H1 (cell line): ENCODE measurements around the gene PRR19. TPM values are rescaled to one million over a fixed set of nuclear protein-coding genes. Genes with fewer than 3 reads are reported as not detected.
"Not testable (repeated sequence)": the region's sequence is repeated elsewhere in the genome, so short reads cannot be mapped to it uniquely, and the experiment has no call there.

Experiments used
- CTCF ChIA-PET: fragments of 300-600 bp; sonication (Branson Sonifier 250); formaldehyde crosslinking; loops from one replicate; lab custom pipeline; 2021; ENCODE audit not compliant: partially characterized antibody; lab: Charles Lee
- POLR2A ChIA-PET: fragments of 300-600 bp; sonication (Branson Sonifier 250); formaldehyde crosslinking; loops from one replicate; lab custom pipeline; 2021; ENCODE audit warnings: inconsistent platforms; ENCODE audit not compliant: partially characterized antibody; lab: Charles Lee
- DNase-seq, 2 experiments: peaks; one replicate each; pipeline versions ENCODE4 v3.0.0 to v3.0.0-alpha.2; 2010 to 2022; ENCODE audit warnings: low spot score in 2 of 2, low read depth in 1 of 2, mixed read lengths in 1 of 2
- FAIRE-seq: peaks from 2 replicates; lab custom pipeline; 2011; peaks lifted over from hg19 to GRCh38; lab: Jason Lieb, UNC
- H2AFZ ChIP-seq: 2 replicates; pipeline ENCODE4 v1.8.1; 2012; ENCODE audit warnings: low read length, inconsistent platforms
- H2AK5ac ChIP-seq: 2 replicates; pipeline ENCODE4 v1.6.1; 2013; ENCODE audit warnings: low read depth, low read length
- H2BK120ac ChIP-seq: replicated peaks from 2 replicates; pipeline ENCODE3; 2013; ENCODE audit warnings: low read depth, low read length, inconsistent platforms
- H2BK12ac ChIP-seq: 2 replicates; pipeline ENCODE4 v1.6.1; 2013; ENCODE audit warnings: low read depth, low read length
- H2BK15ac ChIP-seq: 2 replicates; pipeline ENCODE4 v1.6.1; 2013; ENCODE audit warnings: low read length
- H2BK20ac ChIP-seq: 2 replicates; pipeline ENCODE4 v1.6.1; 2013; ENCODE audit warnings: low read length
- H2BK5ac ChIP-seq: 2 replicates; pipeline ENCODE4 v1.6.1; 2013; ENCODE audit warnings: low read depth, low read length
- H3K14ac ChIP-seq: 2 replicates; pipeline ENCODE4 v1.6.1; 2013; ENCODE audit warnings: inconsistent platforms; ENCODE audit not compliant: insufficient read length
- H3K18ac ChIP-seq: 2 replicates; pipeline ENCODE4 v1.6.1; 2013; ENCODE audit warnings: low read length; ENCODE audit errors: extremely low read depth
- H3K23ac ChIP-seq: 2 replicates; pipeline ENCODE4 v1.6.1; 2013; ENCODE audit warnings: inconsistent platforms; ENCODE audit not compliant: insufficient read length
- H3K23me2 ChIP-seq: 2 replicates; pipeline ENCODE4 v1.6.1; 2013; ENCODE audit warnings: low read depth, low read length
- H3K27ac ChIP-seq: 2 replicates; pipeline ENCODE4 v1.6.1; 2011; ENCODE audit warnings: low read depth, low read length, inconsistent platforms
- H3K27me3 ChIP-seq, 4 experiments: replicated peaks in 1 of 4; 1 replicate in 1 of 4; 2 replicates in 3 of 4; pipeline versions ENCODE4 v1.6.1 to v1.8.1; 2011 to 2013; ENCODE audit warnings: low read length in 3 of 4, mild to moderate bottlenecking in 3 of 4, inconsistent platforms in 2 of 4, mixed read lengths in 2 of 4, moderate library complexity in 1 of 4; ENCODE audit not compliant: control insufficient read depth in 3 of 4, insufficient read depth in 3 of 4; ENCODE audit errors: extremely low read depth in 1 of 4
- H3K36me3 ChIP-seq, 4 experiments: 2 replicates each; pipeline versions ENCODE4 v1.6.1 to v1.8.1; 2011 to 2013; ENCODE audit warnings: mild to moderate bottlenecking in 4 of 4, low read length in 3 of 4, moderate library complexity in 2 of 4, control low read depth in 1 of 4, inconsistent platforms in 1 of 4; ENCODE audit not compliant: insufficient read depth in 4 of 4, control insufficient read depth in 2 of 4
- H3K4ac ChIP-seq: replicated peaks from 2 replicates; pipeline ENCODE3; 2013; ENCODE audit warnings: low read length, low read depth, mixed read lengths, inconsistent platforms; ENCODE audit not compliant: insufficient read length
- H3K4me1 ChIP-seq, 4 experiments: replicated peaks in 1 of 4; 1 replicate in 1 of 4; 2 replicates in 3 of 4; pipeline versions ENCODE4 v1.6.1 to v1.8.1; 2011 to 2013; ENCODE audit warnings: low read length in 3 of 4, inconsistent platforms in 2 of 4, mixed read lengths in 1 of 4; ENCODE audit not compliant: insufficient read depth in 4 of 4, control insufficient read depth in 3 of 4
- H3K4me2 ChIP-seq, 2 experiments: 2 replicates each; pipeline versions ENCODE4 v1.6.1 to v1.8.1; 2011 to 2013; ENCODE audit warnings: low read depth in 2 of 2, low read length in 2 of 2, control low read depth in 1 of 2, inconsistent platforms in 1 of 2, mild to moderate bottlenecking in 1 of 2; ENCODE audit not compliant: insufficient read depth in 1 of 2
- H3K4me3 ChIP-seq, 4 experiments: fragments of 200-600, 300-600 bp in 1 of 4; sonication (generic), shearing (Covaris generic), sonication (Bioruptor Twin) in 1 of 4; 2 replicates each; pipeline versions ENCODE4 v1.5.1 to v1.8.1; 2011 to 2016; ENCODE audit warnings: low read length in 4 of 4, low read depth in 3 of 4, control low read depth in 2 of 4, inconsistent platforms in 2 of 4, mild to moderate bottlenecking in 2 of 4, mixed read lengths in 1 of 4, moderate library complexity in 1 of 4; ENCODE audit not compliant: insufficient read depth in 2 of 4; ENCODE audit errors: extremely low read depth in 1 of 4
- H3K56ac ChIP-seq: replicated peaks from 2 replicates; pipeline ENCODE3; 2013; ENCODE audit warnings: low read depth, mild to moderate bottlenecking, mixed read lengths, low read length, inconsistent platforms; ENCODE audit not compliant: insufficient read length
- H3K79me1 ChIP-seq: 2 replicates; pipeline ENCODE4 v1.6.1; 2013; ENCODE audit warnings: low read depth, low read length, control low read depth
- H3K79me2 ChIP-seq, 2 experiments: 2 replicates each; pipeline versions ENCODE4 v1.6.1 to v1.8.1; 2012 to 2013; ENCODE audit warnings: low read length in 2 of 2, mild to moderate bottlenecking in 2 of 2, inconsistent platforms in 1 of 2; ENCODE audit not compliant: insufficient read depth in 2 of 2, control insufficient read depth in 1 of 2
- H3K9ac ChIP-seq, 4 experiments: replicated peaks in 1 of 4; 1 replicate in 1 of 4; 2 replicates in 3 of 4; pipeline versions ENCODE4 v1.6.1 to v1.8.1; 2011 to 2013; ENCODE audit warnings: low read depth in 3 of 4, low read length in 3 of 4, control low read depth in 2 of 4, mild to moderate bottlenecking in 2 of 4, moderate library complexity in 2 of 4, inconsistent platforms in 1 of 4; ENCODE audit errors: extremely low read depth in 1 of 4
- H3K9me3 ChIP-seq, 2 experiments: 2 replicates each; pipeline versions ENCODE4 v1.6.1 to v1.8.1; 2012 to 2013; ENCODE audit warnings: mild to moderate bottlenecking in 2 of 2, moderate library complexity in 2 of 2, control low read depth in 1 of 2, inconsistent platforms in 1 of 2, low read depth in 1 of 2, low read length in 1 of 2, mixed read lengths in 1 of 2; ENCODE audit not compliant: insufficient read depth in 2 of 2
- H4K20me1 ChIP-seq, 2 experiments: replicated peaks in 1 of 2; 2 replicates each; pipeline versions ENCODE3 to v1.8.1; 2011 to 2013; ENCODE audit warnings: inconsistent platforms in 2 of 2, low read length in 2 of 2, mild to moderate bottlenecking in 1 of 2; ENCODE audit not compliant: insufficient read depth in 2 of 2, control insufficient read depth in 1 of 2
- H4K5ac ChIP-seq: 2 replicates; pipeline ENCODE4 v1.6.1; 2013; ENCODE audit warnings: low read length, low read depth, mixed read lengths, inconsistent platforms; ENCODE audit not compliant: insufficient read length
- H4K8ac ChIP-seq: 2 replicates; pipeline ENCODE4 v1.8.0; 2013; ENCODE audit warnings: mild to moderate bottlenecking, moderate library complexity, low read length, inconsistent platforms; ENCODE audit not compliant: insufficient read depth; ENCODE audit errors: extremely low read depth
- H4K91ac ChIP-seq: replicated peaks from 2 replicates; pipeline ENCODE3; 2013; ENCODE audit warnings: low read length, mixed read lengths, inconsistent platforms; ENCODE audit not compliant: insufficient read length
- WGBS, 2 experiments: shearing (Covaris generic) in 1 of 2; methylation state at CpG; one replicate each; pipeline versions ENCODE4 v1.1.6 to v1.1.7; 2013 to 2015; ENCODE audit warnings: low lambda C conversion rate in 2 of 2, mixed read lengths in 2 of 2, inconsistent platforms in 1 of 2, low coverage in 1 of 2, missing lambda C conversion rate in 1 of 2; ENCODE audit not compliant: insufficient replicate concordance in 2 of 2, insufficient coverage in 1 of 2, insufficient read length in 1 of 2; ENCODE audit errors: extremely low coverage in 1 of 2, missing lambda C conversion rate in 1 of 2; 5-methylcytosine and 5-hydroxymethylcytosine counted together
- polyA plus RNA-seq, 7 experiments: library from polyadenylated mRNA; depleted of rRNA in 3 of 7; stranded (reverse) in 5 of 7; unstranded in 2 of 7; fragments of >200 nt in 5 of 7; fragments of 200-250 nt in 2 of 7; gene quantifications; 1 replicate in 5 of 7; 2 replicates in 1 of 7; 4 replicates in 1 of 7; pipeline versions ENCODE4 v1.2.1 to v1.2.3, GENCODE V29; 2011 to 2013; ENCODE audit warnings: missing spikeins in 2 of 7, mixed read lengths in 2 of 7
- total RNA-seq: library from RNA; stranded (reverse); fragmentation: NEBNext Ultra II Directional; extraction: Animal tissue kit (Norgen Biotek cat#: 25700); gene quantifications from 2 replicates; pipeline ENCODE4 v1.2.1, GENCODE V29; 2021

The PRR19 gene
- total and polyA plus RNA-seq, 2 of the 8 experiments (the other 6 are each of a cell fraction or from before 2014, with no cell fraction given), result 7.2 to 7.5 TPM

- 94% methylated on average over 4 of the region's 4 CpGs; no CpG with 5 or more reads in 1 of the 2 experiments for WGBS, 2 experiments
- H2BK5ac ChIP-seq, FAIRE-seq: not testable (repeated sequence)
Measured at GRCh38 chr19:42266105-42266504, 35.8 kb upstream of the PRR19 start.

More at GRCh38 chr19:42266105-42266504, 35.8 kb upstream of the PRR19 start:
- H3K9ac ChIP-seq, H3K4ac ChIP-seq, H2BK15ac ChIP-seq, H3K79me1 ChIP-seq, H3K4me2 ChIP-seq, H3K9me3 ChIP-seq, H4K5ac ChIP-seq, H2BK120ac ChIP-seq, H3K4me3 ChIP-seq, H4K20me1 ChIP-seq, H3K14ac ChIP-seq, H4K91ac ChIP-seq, H2AFZ ChIP-seq, H3K56ac ChIP-seq, H4K8ac ChIP-seq, H3K27ac ChIP-seq, H3K27me3 ChIP-seq, H3K18ac ChIP-seq, H2BK20ac ChIP-seq, H2AK5ac ChIP-seq, H3K23ac ChIP-seq, DNase-seq, H2BK12ac ChIP-seq, H3K79me2 ChIP-seq, H3K36me3 ChIP-seq: not testable (repeated sequence)
- ChIA-PET POLR2A (interaction anchor here (1.3 to 1.8 kb wide), 2 partner anchors 19 to 23 kb away, joined by 3 to 6 read pairs; no protein-coding TSS in a partner anchor), CTCF (interaction anchor here (0.6 to 4.4 kb wide), 6 partner anchors 8 to 158 kb away, joined by 3 to 35 read pairs (median 4); no protein-coding TSS in a partner anchor)
- H3K4me1 ChIP-seq, result peaks cover 2 to 20% (median 10%) of the 10 kb centered on the region in 4 experiments
- H3K23me2 ChIP-seq, result peaks cover 10% of the 10 kb centered on the region; the same call in 1 of the 2 replicates
